Upper lobe of left lung (tissue), 4 donors: Measurements from ENCODE around the gene PCCA.

Source experiments
- POLR2AphosphoS5 ChIP-seq, 2 donors: sonication (generic); formaldehyde crosslinking; IDR thresholded peaks; one replicate each; pipeline ENCODE4 v1.5.1; 2017; ENCODE audit warnings: antibody characterized with exemption in 2 of 2
- TF ChIP-seq, protein P1 (sequence below), 6 experiments: fragments of 450-650 bp in 4 of 6; fragments of 200-600 bp in 2 of 6; sonication (generic) in 2 of 6; IDR thresholded peaks; one replicate each; pipeline ENCODE4 v1.5.1; 2016 to 2019; ENCODE audit warnings: antibody characterized with exemption in 6 of 6

- TF ChIP-seq, protein P1, sequence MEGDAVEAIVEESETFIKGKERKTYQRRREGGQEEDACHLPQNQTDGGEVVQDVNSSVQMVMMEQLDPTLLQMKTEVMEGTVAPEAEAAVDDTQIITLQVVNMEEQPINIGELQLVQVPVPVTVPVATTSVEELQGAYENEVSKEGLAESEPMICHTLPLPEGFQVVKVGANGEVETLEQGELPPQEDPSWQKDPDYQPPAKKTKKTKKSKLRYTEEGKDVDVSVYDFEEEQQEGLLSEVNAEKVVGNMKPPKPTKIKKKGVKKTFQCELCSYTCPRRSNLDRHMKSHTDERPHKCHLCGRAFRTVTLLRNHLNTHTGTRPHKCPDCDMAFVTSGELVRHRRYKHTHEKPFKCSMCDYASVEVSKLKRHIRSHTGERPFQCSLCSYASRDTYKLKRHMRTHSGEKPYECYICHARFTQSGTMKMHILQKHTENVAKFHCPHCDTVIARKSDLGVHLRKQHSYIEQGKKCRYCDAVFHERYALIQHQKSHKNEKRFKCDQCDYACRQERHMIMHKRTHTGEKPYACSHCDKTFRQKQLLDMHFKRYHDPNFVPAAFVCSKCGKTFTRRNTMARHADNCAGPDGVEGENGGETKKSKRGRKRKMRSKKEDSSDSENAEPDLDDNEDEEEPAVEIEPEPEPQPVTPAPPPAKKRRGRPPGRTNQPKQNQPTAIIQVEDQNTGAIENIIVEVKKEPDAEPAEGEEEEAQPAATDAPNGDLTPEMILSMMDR (IDR thresholded peaks at IDR 0.05), result no peak
- no peak for TF ChIP-seq POLR2AphosphoS5 (IDR thresholded peaks at IDR 0.05)
Observed at GRCh38 chr13:100158569-100158968, 69.7 kb downstream of the PCCA start.
